Suppressor macrophage treated with lipopolysaccharide for 1 hour (primary cell): Measurements from ENCODE around the gene EIF2B2.
"Not testable (repeated sequence)": the region's sequence is repeated elsewhere in the genome, so short reads cannot be mapped to it uniquely, and the experiment has no call there.

Source experiments
- DNase-seq, 3 donors: peaks; one replicate each; pipeline ENCODE4 v3.0.0-alpha.2; 2020 to 2022

Gene EIF2B2

GRCh38 chr14:74995781-74996180 lies 6.9 kb upstream of the EIF2B2 start:
- DNase-seq = not testable (repeated sequence)

- no peak for DNase-seq
Observed at GRCh38 chr14:75001261-75001660, 1.5 kb upstream of the EIF2B2 start.

GRCh38 chr14:75001899-75002298 lies 822 bp upstream of the EIF2B2 start:
- no peak for DNase-seq

- DNase-seq = peak in 2 of 3 donors; percentile 12 to 22
Observed at GRCh38 chr14:75003250-75004027, 718 bp downstream of the EIF2B2 start.

GRCh38 chr14:75005357-75005756 lies 2.6 kb downstream of the EIF2B2 start:
- DNase-seq = no peak

- DNase-seq = no peak
Observed at GRCh38 chr14:75009176-75009575, 6.5 kb downstream of the EIF2B2 start.

- no peak for DNase-seq
Observed at GRCh38 chr14:75010472-75011093, 7.9 kb downstream of the EIF2B2 start.

- DNase-seq = no peak
Observed at GRCh38 chr14:75011356-75011994, 8.8 kb downstream of the EIF2B2 start.

GRCh38 chr14:75013290-75013689 lies 10.6 kb downstream of the EIF2B2 start:
- no peak for DNase-seq

- no peak for DNase-seq
Observed at GRCh38 chr14:75015496-75015895, 12.8 kb downstream of the EIF2B2 start.

GRCh38 chr14:75016815-75017214 lies 14.1 kb downstream of the EIF2B2 start:
- DNase-seq = no peak

GRCh38 chr14:75018694-75019093 lies 16.0 kb downstream of the EIF2B2 start:
- no peak for DNase-seq

- peak; percentile 23 to 42 (median 39) for DNase-seq
Observed at GRCh38 chr14:75022655-75023054, 19.9 kb downstream of the EIF2B2 start.

GRCh38 chr14:75023108-75023507 lies 20.4 kb downstream of the EIF2B2 start:
- no peak for DNase-seq

GRCh38 chr14:75025082-75025481 lies 22.4 kb downstream of the EIF2B2 start:
- DNase-seq = peak; percentile 69 to 80 (median 70)

GRCh38 chr14:75025876-75026275 lies 23.2 kb downstream of the EIF2B2 start:
- DNase-seq = peak in 1 of 3 donors; percentile 17

- no peak for DNase-seq
Observed at GRCh38 chr14:75030147-75030546, 27.4 kb downstream of the EIF2B2 start.

- no peak for DNase-seq
Observed at GRCh38 chr14:75032939-75033338, 30.2 kb downstream of the EIF2B2 start.

GRCh38 chr14:75040507-75040906 lies 37.8 kb downstream of the EIF2B2 start:
- DNase-seq = no peak

GRCh38 chr14:75040959-75041358 lies 38.2 kb downstream of the EIF2B2 start:
- no peak for DNase-seq

- DNase-seq = no peak
Observed at GRCh38 chr14:75041613-75042012, 38.9 kb downstream of the EIF2B2 start.

GRCh38 chr14:75042035-75042434 lies 39.3 kb downstream of the EIF2B2 start:
- DNase-seq = no peak

GRCh38 chr14:75044322-75044721 lies 41.6 kb downstream of the EIF2B2 start:
- DNase-seq = no peak

- DNase-seq = no peak
Observed at GRCh38 chr14:75044752-75045151, 42.0 kb downstream of the EIF2B2 start.
